ENCODE data around the gene RABGAP1L. TPM values are rescaled to one million over a fixed set of nuclear protein-coding genes. Genes with fewer than 3 reads are reported as not detected.
"Not testable (repeated sequence)": the region's sequence is repeated elsewhere in the genome, so short reads cannot be mapped to it uniquely, and the experiment has no call there.

The RABGAP1L gene
- total RNA-seq, 4 donors from 2014 or later, result 48.2 to 102 (median 59.1) TPM

GRCh38 chr1:174519844-174520243 is 360.5 kb downstream of the RABGAP1L start:
- H3K4me3 ChIP-seq, result no peak overlapping the region
- H3K36me3 ChIP-seq, result no peaks in the 10 kb centered on the region
- TF ChIP-seq POLR2AphosphoS5 (IDR thresholded peaks at IDR 0.05) (no peak), POLR2A (IDR thresholded peaks at IDR 0.05) (no peak), EP300 (IDR thresholded peaks at IDR 0.05) (no peak), CTCF (IDR thresholded peaks at IDR 0.05) (no peak)
- 46% methylated on average over 2 of the region's 2 CpGs for WGBS
- no peaks in the 10 kb centered on the region for H3K4me1 ChIP-seq
- H3K27me3 ChIP-seq, result no peaks in the 10 kb centered on the region
- H3K27ac ChIP-seq, result no peak overlapping the region
- no peak for DNase-seq (ENCODE audit: low spot score in 2 of 2)
- H3K9me3 ChIP-seq, result peaks cover 5% of the 10 kb centered on the region

- H3K4me1 ChIP-seq, result no peaks in the 10 kb centered on the region
- 100% methylated on average over 1 of the region's 1 CpG for whole genome bisulfite sequencing
- no peak for DNase-seq (ENCODE audit: low spot score in 2 of 2)
- H3K27ac ChIP-seq, result no peak overlapping the region
- no peak overlapping the region for H3K4me3 ChIP-seq
- H3K36me3 ChIP-seq, result no peaks in the 10 kb centered on the region
- no peak for TF ChIP-seq POLR2A (IDR thresholded peaks at IDR 0.05)
- TF ChIP-seq CTCF (IDR thresholded peaks at IDR 0.05), result no peak
- TF ChIP-seq POLR2AphosphoS5 (IDR thresholded peaks at IDR 0.05), result no peak
- TF ChIP-seq EP300 (IDR thresholded peaks at IDR 0.05), result no peak
- no peaks in the 10 kb centered on the region for H3K27me3 ChIP-seq
- peaks cover 23% of the 10 kb centered on the region for H3K9me3 ChIP-seq
These were observed 372.4 kb downstream of the RABGAP1L start for GRCh38 chr1:174531751-174532150.

- no peak for DNase-seq (ENCODE audit: low spot score in 2 of 2)
- Histone ChIP-seq H3K27me3 (no peaks in the 10 kb centered on the region), H3K4me1 (no peaks in the 10 kb centered on the region), H3K36me3 (no peaks in the 10 kb centered on the region), H3K4me3 (no peak overlapping the region), H3K9me3 (peaks cover 19% of the 10 kb centered on the region), H3K27ac (no peak overlapping the region)
- TF ChIP-seq POLR2AphosphoS5 (IDR thresholded peaks at IDR 0.05) (no peak), CTCF (IDR thresholded peaks at IDR 0.05) (no peak), POLR2A (IDR thresholded peaks at IDR 0.05) (no peak), EP300 (IDR thresholded peaks at IDR 0.05) (no peak)
These were observed 375.5 kb downstream of the RABGAP1L start for GRCh38 chr1:174534789-174535188.

- H3K4me1 ChIP-seq, result no peaks in the 10 kb centered on the region
- no peak overlapping the region for H3K4me3 ChIP-seq
- no peaks in the 10 kb centered on the region for H3K36me3 ChIP-seq
- peaks cover 15% of the 10 kb centered on the region for H3K9me3 ChIP-seq
- DNase-seq (ENCODE audit: low spot score in 2 of 2), result no peak
- no peak overlapping the region for H3K27ac ChIP-seq
- TF ChIP-seq CTCF (IDR thresholded peaks at IDR 0.05) (no peak), POLR2A (IDR thresholded peaks at IDR 0.05) (no peak), EP300 (IDR thresholded peaks at IDR 0.05) (no peak), POLR2AphosphoS5 (IDR thresholded peaks at IDR 0.05) (no peak)
- no peaks in the 10 kb centered on the region for H3K27me3 ChIP-seq
- WGBS, result 73% methylated on average over 2 of the region's 2 CpGs
These were observed 375.9 kb downstream of the RABGAP1L start for GRCh38 chr1:174535207-174535606.

GRCh38 chr1:174543421-174543820 is 384.1 kb downstream of the RABGAP1L start:
- not testable (repeated sequence) for H3K9me3 ChIP-seq, H3K27ac ChIP-seq
- 95% methylated on average over 2 of the region's 2 CpGs for WGBS

GRCh38 chr1:174550296-174550695 is 391.0 kb downstream of the RABGAP1L start:
- Histone ChIP-seq H3K27ac (no peak overlapping the region), H3K27me3 (no peaks in the 10 kb centered on the region), H3K36me3 (no peaks in the 10 kb centered on the region), H3K4me1 (no peaks in the 10 kb centered on the region), H3K9me3 (no peaks in the 10 kb centered on the region), H3K4me3 (no peak overlapping the region)
- 97% methylated on average over 3 of the region's 3 CpGs for WGBS
- no peak for DNase-seq (ENCODE audit: low spot score in 2 of 2)
- TF ChIP-seq EP300 (IDR thresholded peaks at IDR 0.05) (no peak), CTCF (IDR thresholded peaks at IDR 0.05) (no peak), POLR2A (IDR thresholded peaks at IDR 0.05) (no peak), POLR2AphosphoS5 (IDR thresholded peaks at IDR 0.05) (no peak)

More at GRCh38 chr1:174543421-174543820, 384.1 kb downstream of the RABGAP1L start:
- not testable (repeated sequence) for H3K4me3 ChIP-seq; H3K27me3 ChIP-seq; H3K36me3 ChIP-seq; DNase-seq (ENCODE audit: low spot score in 2 of 2); H3K4me1 ChIP-seq
